AML-193 (cell line): ENCODE results near the gene DMRT2.

Experiments used
- DNase-seq, 2 experiments: peaks; one replicate each; lab custom pipeline; 2025; lab: John Stamatoyannopoulos, UW

Gene DMRT2

DNA sequence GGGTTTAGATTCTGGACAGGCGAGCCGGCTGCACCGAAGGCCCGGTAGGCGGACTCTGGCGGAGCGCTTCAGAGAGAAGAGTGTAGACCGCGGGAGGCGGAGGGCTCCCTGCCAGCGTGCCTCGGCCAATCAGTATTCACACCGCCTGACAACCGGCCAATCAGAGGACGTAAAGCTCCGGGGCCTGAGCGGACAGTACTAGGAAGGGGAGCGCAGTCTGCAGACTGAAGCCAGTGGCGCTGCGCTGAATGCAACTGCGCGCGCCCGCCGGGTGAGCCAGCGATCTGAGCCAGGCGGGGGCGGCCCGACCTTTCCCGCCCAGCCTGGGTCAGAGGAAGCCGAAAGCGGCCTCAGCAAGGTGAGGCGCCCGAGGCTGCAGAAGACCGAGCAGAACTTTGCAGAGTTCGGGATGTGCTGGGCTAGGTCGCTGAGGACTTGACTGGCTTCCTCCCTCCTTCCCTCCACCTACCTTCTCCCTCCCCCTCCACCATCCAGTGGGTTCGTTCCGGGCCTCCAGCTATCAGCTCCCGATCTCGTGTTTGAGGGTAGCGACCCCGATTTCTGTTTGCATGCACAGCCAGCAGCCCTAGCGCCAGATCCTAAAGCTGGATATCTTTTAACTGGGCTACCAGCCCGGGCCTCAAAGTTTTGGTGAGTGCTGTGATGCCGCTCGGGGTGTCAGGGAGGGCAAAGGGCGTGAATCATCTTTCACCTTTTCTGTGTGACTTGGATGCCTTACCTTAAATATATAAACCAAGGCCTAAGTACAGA, at the start of gene DMRT2:
DMRT2 (plus strand) TSS at position 233 of the 771 bp plus-strand sequence. CDS start 1,257 bp downstream, outside the sequence.
- DNase-seq, result no peak

- no peak for DNase-seq
Measured at GRCh38 chr9:1001838-1002237, 48.3 kb upstream of the DMRT2 start.

DNA sequence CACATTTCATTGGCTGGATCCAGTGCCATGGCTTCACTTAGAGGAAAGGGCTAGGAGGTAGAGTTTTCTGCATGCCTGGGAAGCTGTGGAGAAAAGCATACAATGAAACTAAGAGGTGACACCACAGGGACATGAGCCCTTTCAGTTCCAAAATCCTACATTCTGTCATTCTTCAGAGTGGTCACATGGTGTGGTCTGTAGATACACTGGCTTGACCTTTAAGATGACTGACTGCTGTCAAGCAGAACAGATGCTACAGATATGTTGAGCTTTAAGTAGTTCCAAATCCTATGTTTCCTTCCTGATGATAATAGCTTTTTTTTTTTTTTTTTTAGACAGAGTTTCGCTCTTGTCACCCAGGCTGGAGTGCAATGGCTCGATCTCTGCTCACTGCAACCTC, 47.5 kb upstream of the DMRT2 start:
- no peak for DNase-seq

DNA sequence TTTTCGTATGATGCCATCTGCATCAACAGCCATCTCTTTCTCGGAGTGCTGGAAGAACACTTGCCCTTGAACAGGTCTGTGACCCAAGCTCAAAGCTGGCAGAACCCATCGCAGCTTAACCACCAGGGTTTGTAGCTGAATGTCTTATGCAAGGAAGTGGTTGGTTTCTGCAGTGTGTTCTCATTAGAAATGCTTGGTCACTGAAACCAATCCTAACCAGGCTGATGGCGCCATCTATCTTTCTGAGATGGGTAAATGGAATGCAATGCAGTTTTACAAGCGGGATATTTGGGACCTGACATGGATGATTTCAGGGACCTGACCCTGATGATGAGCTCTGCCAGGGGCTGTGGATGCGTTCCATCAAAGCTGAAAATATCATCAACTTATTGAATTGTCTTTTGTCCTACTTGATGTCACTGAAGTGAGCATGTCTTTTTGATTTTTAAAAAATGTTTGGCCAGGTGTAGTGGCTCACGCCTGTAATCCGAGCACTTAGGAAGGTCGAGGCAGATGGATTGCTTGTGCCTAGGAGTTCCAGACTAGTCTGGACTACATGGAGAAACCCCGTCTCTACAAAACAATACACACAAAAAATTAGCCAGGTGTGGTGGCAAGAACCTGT, 45.0 kb upstream of the DMRT2 start:
- DNase-seq, result peak; percentile 58 to 71

DNA sequence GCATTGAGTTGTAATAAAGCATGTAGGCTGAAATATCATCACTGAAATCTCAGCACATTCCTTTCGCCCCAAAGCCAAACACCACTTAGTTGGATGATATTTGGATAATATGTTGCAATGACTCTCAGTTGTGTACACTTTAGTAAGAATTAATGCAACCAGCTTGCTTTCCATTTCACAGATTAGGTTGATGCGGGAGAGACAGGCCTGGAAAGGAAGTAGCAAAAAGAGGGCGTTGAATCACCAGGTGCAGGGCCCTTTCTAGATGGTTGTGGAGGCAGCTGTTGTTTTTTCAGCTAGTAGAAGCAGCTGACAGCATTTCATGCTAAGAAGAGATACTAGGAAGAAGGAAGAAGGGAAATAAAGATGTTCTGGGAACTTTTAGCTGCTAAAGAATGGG, 42.8 kb upstream of the DMRT2 start:
- no peak for DNase-seq

- DNase-seq, result no peak
Measured at GRCh38 chr9:1008216-1008615, 41.9 kb upstream of the DMRT2 start.

DNA sequence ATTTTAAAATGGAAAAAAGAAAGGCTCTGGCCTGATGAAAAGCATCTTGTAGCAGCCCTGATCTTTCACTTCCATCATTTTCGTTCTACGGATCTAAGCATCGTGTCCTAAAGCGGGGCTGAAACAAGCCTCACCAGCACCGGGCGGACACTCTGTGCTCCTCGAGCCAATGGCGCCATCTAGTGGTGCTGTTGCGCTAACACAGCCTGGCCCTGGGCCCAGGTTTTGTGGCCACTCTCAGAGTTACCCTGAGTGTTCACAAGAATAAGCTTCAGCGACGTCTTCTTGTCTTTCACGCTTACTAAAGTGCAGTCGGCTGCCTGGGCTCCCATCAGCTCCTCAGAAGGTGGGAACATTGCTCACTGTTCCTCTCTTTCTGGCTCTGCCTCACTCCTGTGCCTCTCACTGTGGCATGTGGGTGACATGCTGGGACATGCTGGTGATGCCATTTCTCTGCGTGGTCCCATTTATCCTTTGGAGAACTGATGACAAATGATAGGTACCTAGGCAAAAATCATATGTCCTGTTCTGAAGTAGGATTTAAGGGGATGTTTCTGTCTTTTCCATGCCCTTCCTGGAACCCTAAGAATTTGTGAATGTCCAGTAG, 41.0 kb upstream of the DMRT2 start:
- DNase-seq, result peak; percentile 36 to 56

DNA sequence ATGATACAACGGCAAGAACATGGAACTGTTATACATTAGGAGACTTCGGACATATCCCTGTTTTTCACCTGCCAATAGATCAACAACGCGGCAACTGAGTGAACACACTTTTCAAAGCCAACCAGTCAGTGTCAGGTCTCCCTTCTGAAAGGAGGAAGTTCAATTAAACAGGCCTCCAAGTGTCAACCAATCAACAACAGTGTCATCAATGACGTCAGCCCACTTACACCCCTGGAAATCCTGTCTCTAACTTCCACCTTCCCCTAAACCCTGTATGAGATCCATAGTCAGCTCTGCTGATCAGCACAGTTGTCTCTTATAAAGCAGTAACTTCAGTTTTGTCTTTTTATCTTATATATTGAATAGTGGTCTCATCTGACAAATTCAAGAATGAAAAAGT, 37.1 kb upstream of the DMRT2 start:
- DNase-seq, result no peak

GRCh38 chr9:1014225-1014624, 35.9 kb upstream of the DMRT2 start:
- DNase-seq, result no peak

DNA sequence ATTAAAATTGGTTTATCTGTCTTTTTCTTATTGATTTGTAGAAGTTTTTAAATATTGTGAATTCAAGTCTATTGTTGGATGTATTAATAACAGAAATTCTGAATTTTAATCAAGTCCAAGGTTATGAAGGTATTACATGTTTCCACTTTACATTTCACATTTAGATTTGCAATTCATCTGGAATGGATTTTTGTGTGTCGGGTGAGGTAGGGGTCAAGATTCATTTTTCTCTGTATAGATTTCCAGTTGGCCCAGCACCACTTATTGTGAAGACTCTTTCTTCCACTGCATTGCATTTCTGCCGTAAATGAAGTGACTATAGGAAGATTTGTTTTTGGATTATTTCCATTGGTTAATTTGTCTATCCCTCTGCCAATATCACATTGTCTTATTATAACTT, 35.5 kb upstream of the DMRT2 start:
- DNase-seq, result no peak

DNA sequence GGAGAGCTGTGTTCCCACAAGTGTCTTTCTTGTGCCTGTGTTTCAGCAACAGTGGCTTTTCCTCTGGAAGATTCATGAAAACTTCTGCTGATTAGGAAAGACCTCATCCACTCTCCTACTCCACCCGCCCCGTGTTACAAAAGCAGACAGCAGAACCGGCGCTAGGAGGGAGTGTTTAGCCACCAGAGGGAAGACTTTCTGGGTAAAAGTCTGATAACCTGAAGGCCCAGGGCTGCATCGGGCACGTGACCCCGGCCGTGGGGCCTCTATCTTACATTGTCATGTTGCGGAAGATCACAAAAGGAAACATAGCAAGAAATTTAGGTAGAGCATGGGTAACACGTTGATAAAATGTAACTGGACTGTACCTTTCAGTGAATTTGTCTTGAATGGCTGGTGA, 32.0 kb upstream of the DMRT2 start:
- DNase-seq, result peak; percentile 5 to 49

DNA sequence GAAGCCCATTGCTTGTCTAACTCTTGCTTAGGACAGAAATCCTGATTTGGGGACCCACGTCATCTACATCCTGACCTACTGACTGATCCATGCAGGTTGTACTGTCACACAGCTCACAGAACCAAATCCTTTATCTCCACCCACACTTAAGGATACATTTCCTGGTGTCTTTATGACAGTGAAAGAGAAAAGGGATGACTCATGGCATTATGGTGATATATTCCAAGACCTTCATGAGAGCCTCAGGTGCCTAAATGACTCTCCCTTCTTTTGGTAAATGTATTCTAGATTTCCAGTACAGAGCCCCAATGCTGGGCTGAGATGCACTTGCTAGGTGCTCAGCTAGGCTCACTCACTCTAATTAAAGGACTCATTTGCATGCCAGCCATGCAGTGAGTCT, 26.0 kb upstream of the DMRT2 start:
- DNase-seq, result no peak

- no peak for DNase-seq
Measured at GRCh38 chr9:1025131-1025530, 25.0 kb upstream of the DMRT2 start.

- DNase-seq, result no peak
Measured at GRCh38 chr9:1026219-1026618, 23.9 kb upstream of the DMRT2 start.

GRCh38 chr9:1028501-1029190, 21.5 kb upstream of the DMRT2 start:
- no peak for DNase-seq

GRCh38 chr9:1031951-1032601, 18.1 kb upstream of the DMRT2 start:
- no peak for DNase-seq

GRCh38 chr9:1034271-1034670, 15.9 kb upstream of the DMRT2 start:
- DNase-seq, result no peak

DNA sequence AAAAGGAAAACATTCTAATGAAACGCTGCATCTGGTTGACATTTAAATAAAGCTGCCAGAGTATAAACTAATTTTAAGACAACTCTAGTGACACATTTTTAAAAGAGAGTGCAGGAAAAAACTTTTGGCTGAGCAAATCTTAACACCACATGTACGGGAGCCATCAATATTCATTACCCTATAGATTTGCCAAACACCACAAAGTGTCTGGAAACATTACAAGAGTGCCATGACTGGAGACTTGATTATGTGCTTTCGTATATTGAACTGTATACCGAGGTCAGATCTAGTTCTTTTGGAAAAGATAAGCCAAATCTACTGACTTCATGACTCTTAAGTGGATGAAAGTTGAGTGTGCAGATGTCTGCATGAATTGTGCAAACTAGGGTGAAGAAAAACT, 10.6 kb upstream of the DMRT2 start:
- no peak for DNase-seq

DNA sequence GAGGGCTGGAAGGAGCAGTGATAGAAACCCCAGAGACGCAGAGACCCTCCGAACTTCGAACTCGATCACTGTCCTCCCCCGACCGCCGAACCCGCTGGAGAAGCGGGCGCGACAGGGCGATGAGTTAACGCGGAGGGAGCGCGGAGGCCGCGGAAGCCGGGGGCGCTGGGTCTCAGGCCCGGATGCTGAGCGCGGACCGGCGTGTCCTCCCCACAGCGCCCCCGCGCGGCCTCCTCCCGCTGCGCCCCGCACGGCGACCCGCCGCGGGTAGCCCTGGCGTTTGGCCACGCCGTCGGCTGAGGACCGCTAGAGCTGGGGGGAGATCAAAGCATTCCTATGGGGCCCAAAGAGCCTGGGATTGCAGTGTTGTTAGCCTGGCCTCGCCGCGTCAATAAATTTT, 7.7 kb upstream of the DMRT2 start:
- no peak for DNase-seq

GRCh38 chr9:1044643-1045042, 5.5 kb upstream of the DMRT2 start:
- no peak for DNase-seq

DNA sequence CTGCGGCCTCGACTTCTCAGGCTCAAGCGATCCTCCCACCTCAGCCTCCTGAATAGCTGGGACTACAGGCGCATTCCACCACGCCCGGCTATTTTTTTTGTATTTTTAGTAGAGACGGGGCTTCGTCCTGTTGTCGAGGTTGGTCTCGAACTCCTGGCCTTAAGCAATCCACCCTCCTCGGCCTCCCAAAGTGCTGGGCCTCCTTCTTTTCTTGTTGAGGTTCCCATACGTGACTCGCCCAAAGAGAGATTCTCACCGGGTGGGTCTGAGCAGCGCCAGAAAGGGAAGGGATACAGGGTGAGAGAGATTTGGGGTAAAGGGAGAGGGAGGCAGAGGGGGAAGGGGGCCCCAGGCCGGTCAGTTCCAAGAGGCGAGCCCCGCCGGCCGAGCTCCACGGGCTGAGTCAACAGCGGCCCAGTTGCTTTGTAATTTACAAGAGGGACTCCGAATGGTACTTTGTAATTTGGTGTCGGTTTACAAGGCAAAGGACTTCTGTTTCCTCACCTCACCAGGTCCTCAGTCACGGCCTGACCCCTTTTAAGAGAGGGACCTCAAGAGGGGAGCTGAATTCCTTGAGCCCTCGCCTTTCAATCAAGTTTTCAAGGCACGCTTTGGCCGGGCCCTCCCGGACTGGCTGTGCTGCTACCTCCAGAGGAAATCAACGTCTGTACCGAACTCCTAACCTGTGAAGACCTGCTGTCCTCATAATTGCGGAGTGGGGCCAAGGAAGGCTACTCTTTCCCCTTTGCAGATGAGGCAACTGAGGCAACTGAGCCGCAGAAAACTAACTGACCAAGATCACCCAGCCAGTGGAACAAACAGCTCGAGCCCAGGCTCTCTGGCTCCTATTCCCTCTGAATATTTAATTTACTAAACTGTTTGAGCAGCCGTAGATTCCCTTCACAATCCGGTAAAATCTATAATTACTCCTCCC, 3.3 kb upstream of the DMRT2 start:
- no peak for DNase-seq
